Measurements from ENCODE around the gene TMEM242. TPM values are rescaled to one million over a fixed set of nuclear protein-coding genes. Genes with fewer than 3 reads are reported as not detected.

The TMEM242 gene
- total and polyA plus RNA-seq, 2 of the 8 experiments (the other 6 are each of a cell fraction or from before 2014, with no cell fraction given): 2.4 to 9.0 TPM

GRCh38 chr6:157298216-157298724, 25.0 kb downstream of the TMEM242 start:
- ChIA-PET CTCF (ENCODE audit: partially characterized antibody) (interaction anchor here (1.0 kb wide), 1 partner anchor 163 kb away, joined by 3 read pairs; no protein-coding TSS in a partner anchor), POLR2A (ENCODE audit: partially characterized antibody) (interaction anchor here (1.4 to 2.8 kb wide), 2 partner anchors 9 to 10 kb away, joined by 3 to 7 read pairs; no protein-coding TSS in a partner anchor)
- H2BK12ac ChIP-seq (ENCODE audit: low read depth, low read length): no peak overlapping the region
- no peak overlapping the region for H4K5ac ChIP-seq (ENCODE audit: insufficient read length, low read depth, low read length)
- H2BK20ac ChIP-seq (ENCODE audit: low read length): no peak overlapping the region
- H3K23me2 ChIP-seq (ENCODE audit: low read depth, low read length): no peaks in the 10 kb centered on the region
- H3K18ac ChIP-seq (ENCODE audit: extremely low read depth, low read length): no peak overlapping the region
- no peak overlapping the region for H3K4ac ChIP-seq (replicated peaks; ENCODE audit: insufficient read length, low read depth, low read length)
- H4K20me1 ChIP-seq (replicated peaks in 1 of 2; ENCODE audit: control insufficient read depth in 1 of 2, insufficient read depth in 2 of 2, low read length in 2 of 2): no peaks in the 10 kb centered on the region
- no peak overlapping the region for H4K8ac ChIP-seq (ENCODE audit: extremely low read depth, insufficient read depth, low read length)
- TF ChIP-seq ZNF274 (IDR thresholded peaks at IDR 0.05; ENCODE audit: borderline replicate concordance, extremely low read depth, low read length): no peak
- TF ChIP-seq SUZ12 (IDR thresholded peaks at IDR 0.05; ENCODE audit: low read length): no peak
- no peak for TF ChIP-seq SIN3A (conservative IDR thresholded peaks at IDR 0.05 in 1 of 2, IDR thresholded peaks at IDR 0.05 in 1 of 2; ENCODE audit: low read depth in 1 of 2, low read length in 2 of 2)
- TF ChIP-seq KDM4A (IDR thresholded peaks at IDR 0.05; ENCODE audit: low read depth, low read length, severe bottlenecking): no peak
- no peak for TF ChIP-seq CBX8 (IDR thresholded peaks at IDR 0.05; ENCODE audit: borderline replicate concordance, low read depth, low read length)
- H3K9ac ChIP-seq (replicated peaks in 1 of 4; ENCODE audit: extremely low read depth in 1 of 4, low read depth in 3 of 4, low read length in 3 of 4): no peak overlapping the region
- no peak overlapping the region for H2BK15ac ChIP-seq (ENCODE audit: low read length)
- no peak for DNase-seq (ENCODE audit: low read depth in 1 of 2, low spot score in 2 of 2)
- H2BK5ac ChIP-seq (ENCODE audit: low read depth, low read length): no peak overlapping the region
- no peaks in the 10 kb centered on the region; the same call in 1 of the 2 replicates for H3K79me1 ChIP-seq (ENCODE audit: low read depth, low read length)
- peaks cover 0 to 2% of the 10 kb centered on the region in 2 experiments; a peak in 1 of 4 replicates for H3K79me2 ChIP-seq (ENCODE audit: control insufficient read depth in 1 of 2, insufficient read depth in 2 of 2, low read length in 2 of 2)
- H3K36me3 ChIP-seq (ENCODE audit: control insufficient read depth in 2 of 4, insufficient read depth in 4 of 4, low read length in 3 of 4): no peaks in the 10 kb centered on the region
- H3K4me3 ChIP-seq (ENCODE audit: extremely low read depth in 1 of 4, insufficient read depth in 2 of 4, low read depth in 3 of 4, low read length in 4 of 4): no peak overlapping the region
- H3K56ac ChIP-seq (replicated peaks; ENCODE audit: insufficient read length, low read depth, low read length): no peak overlapping the region
- no peaks in the 10 kb centered on the region; a peak in 1 of 7 replicates for H3K4me1 ChIP-seq (replicated peaks in 1 of 4; ENCODE audit: control insufficient read depth in 3 of 4, insufficient read depth in 4 of 4, low read length in 3 of 4)
- no peak overlapping the region for H2AFZ ChIP-seq (ENCODE audit: low read length)
- no peak overlapping the region for H3K23ac ChIP-seq (ENCODE audit: insufficient read length)
- no peak overlapping the region for H3K4me2 ChIP-seq (ENCODE audit: insufficient read depth in 1 of 2, low read depth in 2 of 2, low read length in 2 of 2)
- no peak overlapping the region for H2AK5ac ChIP-seq (ENCODE audit: low read depth, low read length)
- no peak overlapping the region for H3K14ac ChIP-seq (ENCODE audit: insufficient read length)
- H3K27ac ChIP-seq (ENCODE audit: low read depth, low read length): no peak overlapping the region
- no peaks in the 10 kb centered on the region for H3K9me3 ChIP-seq (ENCODE audit: insufficient read depth in 2 of 2, low read depth in 1 of 2, low read length in 1 of 2)
- H2BK120ac ChIP-seq (replicated peaks; ENCODE audit: low read depth, low read length): no peak overlapping the region
- WGBS, 2 experiments (ENCODE audit: extremely low coverage in 1 of 2, insufficient coverage in 1 of 2, insufficient read length in 1 of 2, insufficient replicate concordance in 2 of 2, low coverage in 1 of 2, low lambda C conversion rate in 2 of 2, missing lambda C conversion rate in 1 of 2): 86% methylated on average over 9 of the region's 9 CpGs; no CpG with 5 or more reads in 1 of the 2 experiments
- no peak for FAIRE-seq
- H3K27me3 ChIP-seq (replicated peaks in 1 of 4; ENCODE audit: control insufficient read depth in 3 of 4, extremely low read depth in 1 of 4, insufficient read depth in 3 of 4, low read length in 3 of 4): no peaks in the 10 kb centered on the region
- no peak overlapping the region for H4K91ac ChIP-seq (replicated peaks; ENCODE audit: insufficient read length, low read length)

Measured in H1 (cell line).